Superior temporal gyrus (tissue), 1 donor: ENCODE measurements around the gene TBC1D8.
A peak's percentile ranks its signal among the peaks of the same experiment; 100 is the strongest.

Experiments used
- DNase-seq: peaks from one replicate; pipeline ENCODE4 v3.0.0-alpha.2; 2016; ENCODE audit errors: extremely low spot score

The TBC1D8 gene

GRCh38 chr2:101111917-101112771 lies 39.0 kb downstream of the TBC1D8 start:
- DNase-seq = no peak

- no peak for DNase-seq
These were observed 39.8 kb downstream of the TBC1D8 start for GRCh38 chr2:101111262-101111838.

- DNase-seq = peak; percentile 49
These were observed 41.6 kb downstream of the TBC1D8 start for GRCh38 chr2:101109451-101110118.

- no peak for DNase-seq
These were observed 42.8 kb downstream of the TBC1D8 start for GRCh38 chr2:101108357-101108756.

GRCh38 chr2:101107241-101107640 lies 43.9 kb downstream of the TBC1D8 start:
- no peak for DNase-seq

GRCh38 chr2:101106453-101107181 lies 44.6 kb downstream of the TBC1D8 start:
- DNase-seq = no peak

- no peak for DNase-seq
These were observed 45.5 kb downstream of the TBC1D8 start for GRCh38 chr2:101105654-101106053.

GRCh38 chr2:101097638-101098037 lies 53.5 kb downstream of the TBC1D8 start:
- DNase-seq = no peak

- DNase-seq = no peak
These were observed 54.5 kb downstream of the TBC1D8 start for GRCh38 chr2:101096619-101097142.

- no peak for DNase-seq
These were observed 56.8 kb downstream of the TBC1D8 start for GRCh38 chr2:101094351-101094750.

GRCh38 chr2:101089942-101090799 lies 61.0 kb downstream of the TBC1D8 start:
- no peak for DNase-seq

- DNase-seq = no peak
These were observed 61.8 kb downstream of the TBC1D8 start for GRCh38 chr2:101089419-101089818.

- DNase-seq = no peak
These were observed 63.5 kb downstream of the TBC1D8 start for GRCh38 chr2:101087638-101088037.

GRCh38 chr2:101083613-101084012 lies 67.6 kb downstream of the TBC1D8 start:
- DNase-seq = no peak

GRCh38 chr2:101082998-101083397 lies 68.2 kb downstream of the TBC1D8 start:
- no peak for DNase-seq

GRCh38 chr2:101081375-101081907 lies 69.7 kb downstream of the TBC1D8 start:
- no peak for DNase-seq

- DNase-seq = no peak
These were observed 70.7 kb downstream of the TBC1D8 start for GRCh38 chr2:101080211-101081068.

- DNase-seq = no peak
These were observed 74.6 kb downstream of the TBC1D8 start for GRCh38 chr2:101076581-101076980.

- DNase-seq = no peak
These were observed 86.2 kb downstream of the TBC1D8 start for GRCh38 chr2:101064868-101065549.
